ENCODE data around the gene ALKBH4.

DNA sequence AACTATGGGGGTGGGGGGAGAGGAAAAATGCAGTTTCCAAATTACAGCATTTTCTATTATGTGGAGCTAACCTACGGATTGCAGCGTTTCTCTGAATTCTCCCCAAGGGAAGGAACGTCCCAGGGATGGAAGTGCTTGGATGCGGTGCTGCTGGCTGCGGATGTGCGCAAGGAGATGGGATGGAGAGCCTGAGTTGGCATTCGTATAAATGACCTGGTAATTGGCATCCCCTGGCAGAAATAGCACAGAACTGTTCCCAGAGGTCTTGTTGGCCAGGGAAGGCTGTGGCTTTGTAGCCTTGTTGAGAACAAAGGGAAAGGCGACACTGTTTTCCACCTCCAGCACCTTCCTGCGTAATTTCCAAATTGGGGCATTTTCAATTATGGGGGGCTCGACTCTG lies 28.5 kb downstream of the ALKBH4 start:
- TF ChIP-seq, protein P1, sequence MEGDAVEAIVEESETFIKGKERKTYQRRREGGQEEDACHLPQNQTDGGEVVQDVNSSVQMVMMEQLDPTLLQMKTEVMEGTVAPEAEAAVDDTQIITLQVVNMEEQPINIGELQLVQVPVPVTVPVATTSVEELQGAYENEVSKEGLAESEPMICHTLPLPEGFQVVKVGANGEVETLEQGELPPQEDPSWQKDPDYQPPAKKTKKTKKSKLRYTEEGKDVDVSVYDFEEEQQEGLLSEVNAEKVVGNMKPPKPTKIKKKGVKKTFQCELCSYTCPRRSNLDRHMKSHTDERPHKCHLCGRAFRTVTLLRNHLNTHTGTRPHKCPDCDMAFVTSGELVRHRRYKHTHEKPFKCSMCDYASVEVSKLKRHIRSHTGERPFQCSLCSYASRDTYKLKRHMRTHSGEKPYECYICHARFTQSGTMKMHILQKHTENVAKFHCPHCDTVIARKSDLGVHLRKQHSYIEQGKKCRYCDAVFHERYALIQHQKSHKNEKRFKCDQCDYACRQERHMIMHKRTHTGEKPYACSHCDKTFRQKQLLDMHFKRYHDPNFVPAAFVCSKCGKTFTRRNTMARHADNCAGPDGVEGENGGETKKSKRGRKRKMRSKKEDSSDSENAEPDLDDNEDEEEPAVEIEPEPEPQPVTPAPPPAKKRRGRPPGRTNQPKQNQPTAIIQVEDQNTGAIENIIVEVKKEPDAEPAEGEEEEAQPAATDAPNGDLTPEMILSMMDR (IDR thresholded peaks at IDR 0.05) = no peak
- TF ChIP-seq POLR2A (IDR thresholded peaks at IDR 0.05) = no peak
